ENCODE measurements around the gene LRRN2. TPM values are rescaled to one million over a fixed set of nuclear protein-coding genes. Genes with fewer than 3 reads are reported as not detected.

Gene LRRN2
- polyA plus RNA-seq, 1 donor from 2014 or later: 3.3 TPM

GRCh38 chr1:204628868-204629267, 56.7 kb downstream of the LRRN2 start:
- no peaks in the 10 kb centered on the region for H3F3A ChIP-seq (ENCODE audit: insufficient read depth, low read length, poor library complexity, severe bottlenecking)
- TF ChIP-seq POLR2AphosphoS5 (IDR thresholded peaks at IDR 0.05): no peak
- TF ChIP-seq, protein P1, sequence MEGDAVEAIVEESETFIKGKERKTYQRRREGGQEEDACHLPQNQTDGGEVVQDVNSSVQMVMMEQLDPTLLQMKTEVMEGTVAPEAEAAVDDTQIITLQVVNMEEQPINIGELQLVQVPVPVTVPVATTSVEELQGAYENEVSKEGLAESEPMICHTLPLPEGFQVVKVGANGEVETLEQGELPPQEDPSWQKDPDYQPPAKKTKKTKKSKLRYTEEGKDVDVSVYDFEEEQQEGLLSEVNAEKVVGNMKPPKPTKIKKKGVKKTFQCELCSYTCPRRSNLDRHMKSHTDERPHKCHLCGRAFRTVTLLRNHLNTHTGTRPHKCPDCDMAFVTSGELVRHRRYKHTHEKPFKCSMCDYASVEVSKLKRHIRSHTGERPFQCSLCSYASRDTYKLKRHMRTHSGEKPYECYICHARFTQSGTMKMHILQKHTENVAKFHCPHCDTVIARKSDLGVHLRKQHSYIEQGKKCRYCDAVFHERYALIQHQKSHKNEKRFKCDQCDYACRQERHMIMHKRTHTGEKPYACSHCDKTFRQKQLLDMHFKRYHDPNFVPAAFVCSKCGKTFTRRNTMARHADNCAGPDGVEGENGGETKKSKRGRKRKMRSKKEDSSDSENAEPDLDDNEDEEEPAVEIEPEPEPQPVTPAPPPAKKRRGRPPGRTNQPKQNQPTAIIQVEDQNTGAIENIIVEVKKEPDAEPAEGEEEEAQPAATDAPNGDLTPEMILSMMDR (IDR thresholded peaks at IDR 0.05; ENCODE audit: poor library complexity, severe bottlenecking): no peak
- TF ChIP-seq RAD21 (conservative IDR thresholded peaks at IDR 0.05): no peak
- TF ChIP-seq EP300 (conservative IDR thresholded peaks at IDR 0.05; ENCODE audit: poor library complexity, severe bottlenecking): no peak
- no peak for TF ChIP-seq EZH2 (IDR thresholded peaks at IDR 0.05; ENCODE audit: borderline replicate concordance, insufficient read depth, low read length, poor library complexity, severe bottlenecking)
- TF ChIP-seq TAF1 (IDR thresholded peaks at IDR 0.05; ENCODE audit: low read depth): no peak
- no peak for TF ChIP-seq MXI1 (conservative IDR thresholded peaks at IDR 0.05; ENCODE audit: poor library complexity, severe bottlenecking)
- TF ChIP-seq, protein P2, sequence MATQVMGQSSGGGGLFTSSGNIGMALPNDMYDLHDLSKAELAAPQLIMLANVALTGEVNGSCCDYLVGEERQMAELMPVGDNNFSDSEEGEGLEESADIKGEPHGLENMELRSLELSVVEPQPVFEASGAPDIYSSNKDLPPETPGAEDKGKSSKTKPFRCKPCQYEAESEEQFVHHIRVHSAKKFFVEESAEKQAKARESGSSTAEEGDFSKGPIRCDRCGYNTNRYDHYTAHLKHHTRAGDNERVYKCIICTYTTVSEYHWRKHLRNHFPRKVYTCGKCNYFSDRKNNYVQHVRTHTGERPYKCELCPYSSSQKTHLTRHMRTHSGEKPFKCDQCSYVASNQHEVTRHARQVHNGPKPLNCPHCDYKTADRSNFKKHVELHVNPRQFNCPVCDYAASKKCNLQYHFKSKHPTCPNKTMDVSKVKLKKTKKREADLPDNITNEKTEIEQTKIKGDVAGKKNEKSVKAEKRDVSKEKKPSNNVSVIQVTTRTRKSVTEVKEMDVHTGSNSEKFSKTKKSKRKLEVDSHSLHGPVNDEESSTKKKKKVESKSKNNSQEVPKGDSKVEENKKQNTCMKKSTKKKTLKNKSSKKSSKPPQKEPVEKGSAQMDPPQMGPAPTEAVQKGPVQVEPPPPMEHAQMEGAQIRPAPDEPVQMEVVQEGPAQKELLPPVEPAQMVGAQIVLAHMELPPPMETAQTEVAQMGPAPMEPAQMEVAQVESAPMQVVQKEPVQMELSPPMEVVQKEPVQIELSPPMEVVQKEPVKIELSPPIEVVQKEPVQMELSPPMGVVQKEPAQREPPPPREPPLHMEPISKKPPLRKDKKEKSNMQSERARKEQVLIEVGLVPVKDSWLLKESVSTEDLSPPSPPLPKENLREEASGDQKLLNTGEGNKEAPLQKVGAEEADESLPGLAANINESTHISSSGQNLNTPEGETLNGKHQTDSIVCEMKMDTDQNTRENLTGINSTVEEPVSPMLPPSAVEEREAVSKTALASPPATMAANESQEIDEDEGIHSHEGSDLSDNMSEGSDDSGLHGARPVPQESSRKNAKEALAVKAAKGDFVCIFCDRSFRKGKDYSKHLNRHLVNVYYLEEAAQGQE (IDR thresholded peaks at IDR 0.05; ENCODE audit: borderline replicate concordance): no peak
- no peak for TF ChIP-seq SMC3 (conservative IDR thresholded peaks at IDR 0.05; ENCODE audit: poor library complexity)

DNA sequence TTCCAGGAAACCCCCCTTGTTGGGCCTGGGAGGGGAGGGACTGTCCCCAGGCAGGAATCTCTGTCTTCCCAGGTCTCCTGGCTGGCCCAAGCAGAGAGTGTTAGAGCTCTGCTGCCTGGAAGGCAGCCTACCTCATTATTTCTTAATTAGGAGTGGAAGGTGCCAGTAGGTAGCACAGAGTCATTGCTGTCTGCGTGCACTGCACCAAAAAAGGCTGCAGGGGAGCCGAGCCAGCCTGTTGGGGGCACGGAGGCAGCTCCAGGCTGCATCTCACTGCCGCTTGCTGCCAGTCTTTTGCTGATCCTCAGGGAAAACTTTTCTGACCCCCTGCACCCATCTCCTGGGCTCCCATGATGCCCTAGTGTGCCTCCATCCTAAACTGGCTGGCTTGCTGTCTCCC, 58.1 kb downstream of the LRRN2 start:
- Histone ChIP-seq H3K27me3 (ENCODE audit: insufficient read depth, low read depth, low read length) (no peaks in the 10 kb centered on the region), H4K20me1 (ENCODE audit: insufficient read depth) (no peaks in the 10 kb centered on the region), H2AFZ (ENCODE audit: low read depth, low read length) (no peak overlapping the region), H3K9me3 (ENCODE audit: low read length) (no peaks in the 10 kb centered on the region), H3K9ac (ENCODE audit: low read length) (no peak overlapping the region), H3F3A (ENCODE audit: insufficient read depth, low read length, poor library complexity, severe bottlenecking) (no peaks in the 10 kb centered on the region), H3K36me3 (ENCODE audit: insufficient read depth, low read length) (no peaks in the 10 kb centered on the region), H3K4me2 (ENCODE audit: low read length) (no peak overlapping the region), H3K27ac (ENCODE audit: low read length) (no peak overlapping the region), H3K4me3 (ENCODE audit: low read length) (no peak overlapping the region), H3K9me2 (ENCODE audit: insufficient read depth, low read length) (no peaks in the 10 kb centered on the region), H3K79me2 (replicated peaks; ENCODE audit: insufficient read depth, low read length) (no peaks in the 10 kb centered on the region)
- TF ChIP-seq SMC3 (conservative IDR thresholded peaks at IDR 0.05; ENCODE audit: poor library complexity): no peak
- no peak for TF ChIP-seq MXI1 (conservative IDR thresholded peaks at IDR 0.05; ENCODE audit: poor library complexity, severe bottlenecking)
- TF ChIP-seq, protein P1 (IDR thresholded peaks at IDR 0.05; ENCODE audit: poor library complexity, severe bottlenecking): no peak
- no peak for TF ChIP-seq EP300 (conservative IDR thresholded peaks at IDR 0.05; ENCODE audit: poor library complexity, severe bottlenecking)
- no peak for TF ChIP-seq EZH2 (IDR thresholded peaks at IDR 0.05; ENCODE audit: borderline replicate concordance, insufficient read depth, low read length, poor library complexity, severe bottlenecking)
- TF ChIP-seq POLR2AphosphoS5 (IDR thresholded peaks at IDR 0.05): no peak
- TF ChIP-seq, protein P2 (IDR thresholded peaks at IDR 0.05; ENCODE audit: borderline replicate concordance): no peak
- no peak for TF ChIP-seq TAF1 (IDR thresholded peaks at IDR 0.05; ENCODE audit: low read depth)
- no peak for TF ChIP-seq RAD21 (conservative IDR thresholded peaks at IDR 0.05)

More at GRCh38 chr1:204628868-204629267, 56.7 kb downstream of the LRRN2 start:
- Histone ChIP-seq H3K27ac (ENCODE audit: low read length) (no peak overlapping the region), H3K9ac (ENCODE audit: low read length) (no peak overlapping the region), H3K9me3 (ENCODE audit: low read length) (no peaks in the 10 kb centered on the region), H3K36me3 (ENCODE audit: insufficient read depth, low read length) (no peaks in the 10 kb centered on the region), H3K4me2 (ENCODE audit: low read length) (no peak overlapping the region), H4K20me1 (ENCODE audit: insufficient read depth) (no peaks in the 10 kb centered on the region), H3K9me2 (ENCODE audit: insufficient read depth, low read length) (no peaks in the 10 kb centered on the region), H3K27me3 (ENCODE audit: insufficient read depth, low read depth, low read length) (no peaks in the 10 kb centered on the region), H2AFZ (ENCODE audit: low read depth, low read length) (no peak overlapping the region), H3K4me3 (ENCODE audit: low read length) (no peak overlapping the region), H3K79me2 (replicated peaks; ENCODE audit: insufficient read depth, low read length) (no peaks in the 10 kb centered on the region)
